GM12878 (cell line): Measurements from ENCODE around the gene TMC6. TPM values are rescaled to one million over a fixed set of nuclear protein-coding genes. Genes with fewer than 3 reads are reported as not detected.

ENCODE experiments used
- CBX5 ChIP-seq: sonication (generic); IDR thresholded peaks from 2 replicates; pipeline ENCODE4 v1.6.1; 2016; ENCODE audit warnings: low read depth, moderate library complexity, mild to moderate bottlenecking, inconsistent platforms
- DPF2 ChIP-seq: fragments of 450-650 bp; IDR thresholded peaks from 2 replicates; pipeline ENCODE4 v1.6.1; 2017; ENCODE audit warnings: mild to moderate bottlenecking
- EED ChIP-seq: sonication (generic); IDR thresholded peaks from 2 replicates; pipeline ENCODE4 v1.6.1; 2016; ENCODE audit warnings: antibody characterized with exemption, low read depth
- ESRRA ChIP-seq: IDR thresholded peaks from 2 replicates; pipeline ENCODE4 v1.6.1; 2012; ENCODE audit warnings: mild to moderate bottlenecking, low read length, improper control_type of control experiment
- EZH2 ChIP-seq: IDR thresholded peaks from 2 replicates; pipeline ENCODE4 v1.6.1; 2012; ENCODE audit warnings: low read depth, mild to moderate bottlenecking, control low read depth, inconsistent platforms, low read length, borderline replicate concordance; ENCODE audit not compliant: control insufficient read depth
- GABPA ChIP-seq: IDR thresholded peaks from 2 replicates; pipeline ENCODE4 v1.6.1; 2014; ENCODE audit warnings: antibody characterized with exemption, low read depth, mild to moderate bottlenecking, inconsistent platforms
- HDAC2 ChIP-seq: fragments of 200-600 bp; sonication (generic); IDR thresholded peaks from 2 replicates; pipeline ENCODE4 v1.6.1; 2017
- IRF3 ChIP-seq: fragments of 450-650 bp; IDR thresholded peaks from 2 replicates; pipeline ENCODE4 v1.6.1; 2014; ENCODE audit warnings: mild to moderate bottlenecking
- IRF4 ChIP-seq: IDR thresholded peaks from 2 replicates; pipeline ENCODE4 v1.6.1; 2011; ENCODE audit warnings: low read depth, low read length
- MYB ChIP-seq: fragments of 150-350 bp; IDR thresholded peaks from 2 replicates; pipeline ENCODE4 v1.6.1; 2014; ENCODE audit warnings: mild to moderate bottlenecking, low read depth, low read length, borderline replicate concordance
- NFYA ChIP-seq: IDR thresholded peaks from 2 replicates; pipeline ENCODE4 v1.6.1; 2011; ENCODE audit warnings: low read depth, mild to moderate bottlenecking, low read length, improper control_type of control experiment, borderline replicate concordance
- RFX5 ChIP-seq: IDR thresholded peaks from 2 replicates; pipeline ENCODE4 v1.6.1; 2011; ENCODE audit warnings: low read depth, low read length, improper control_type of control experiment
- RUNX3 ChIP-seq: IDR thresholded peaks from 2 replicates; pipeline ENCODE4 v1.6.1; 2012; ENCODE audit warnings: low read length, inconsistent platforms
- SP1 ChIP-seq: IDR thresholded peaks from one replicate; pipeline ENCODE4 v1.6.1; 2011; ENCODE audit warnings: low read depth, low read length
- SREBF2 ChIP-seq: IDR thresholded peaks from 2 replicates; pipeline ENCODE4 v1.6.1; 2012; ENCODE audit warnings: mild to moderate bottlenecking, low read length
- SRF ChIP-seq, 2 experiments: IDR thresholded peaks; 2 replicates each; pipeline ENCODE4 v1.6.1; 2011; ENCODE audit warnings: low read depth in 2 of 2, low read length in 2 of 2, mild to moderate bottlenecking in 1 of 2, moderate library complexity in 1 of 2
- ZBED1 ChIP-seq: IDR thresholded peaks from 2 replicates; pipeline ENCODE4 v1.6.1; 2016; ENCODE audit warnings: borderline replicate concordance
- ZNF622 ChIP-seq: fragments of 450-650 bp; IDR thresholded peaks from 2 replicates; pipeline ENCODE4 v1.6.1; 2017; ENCODE audit warnings: mild to moderate bottlenecking, inconsistent platforms
- ZNF687 ChIP-seq: fragments of 450-650 bp; IDR thresholded peaks from 2 replicates; pipeline ENCODE4 v1.6.1; 2017; ENCODE audit warnings: mild to moderate bottlenecking, moderate library complexity
- polyA plus RNA-seq, 11 experiments: library from polyadenylated mRNA; depleted of rRNA in 4 of 11; unstranded in 6 of 11; stranded (reverse) in 5 of 11; fragments of >200 nt; fragmentation: Nextera tagmentation in 4 of 11; fragmentation: Illumina TruSeq in 1 of 11; extraction: Ambion mirVana in 4 of 11; extraction: Trizol in 1 of 11; gene quantifications; 1 replicate in 1 of 11; 2 replicates in 10 of 11; pipeline versions ENCODE4 v1.2.1 to v1.2.3, GENCODE V29; 2011 to 2016; ENCODE audit warnings: inconsistent platforms in 2 of 11, missing spikeins in 2 of 11, low read depth in 1 of 11
- total RNA-seq, 4 experiments: library from RNA; depleted of rRNA in 3 of 4; stranded (reverse); fragments of >200 nt in 3 of 4; fragmentation: Illumina TruSeq in 1 of 4; extraction: Trizol in 1 of 4; gene quantifications; 2 replicates each; pipeline versions ENCODE4 v1.2.1 to v1.2.3, GENCODE V29; 2013 to 2021
- TF ChIP-seq, protein P1 (sequence below): fragments of 450-650 bp; IDR thresholded peaks from 2 replicates; pipeline ENCODE4 v1.6.1; 2017; ENCODE audit warnings: antibody characterized with exemption, mild to moderate bottlenecking, moderate library complexity
- TF ChIP-seq, protein P2 (sequence below): fragments of 450-650 bp; IDR thresholded peaks from 2 replicates; pipeline ENCODE4 v1.6.1; 2016; ENCODE audit warnings: mild to moderate bottlenecking
- TF ChIP-seq, protein P3 (sequence below): fragments of 450-650 bp; IDR thresholded peaks from 2 replicates; pipeline ENCODE4 v1.6.1; 2017; ENCODE audit warnings: borderline replicate concordance

The TMC6 gene
- total and polyA plus RNA-seq, 10 of the 15 experiments (the other 5 are each of a cell fraction or from before 2014, with no cell fraction given), result 1.9 to 232 (median 60.6) TPM

GRCh38 chr17:78144147-78144719 is 15.7 kb upstream of the TMC6 start (continued):
- no peak for TF ChIP-seq ESRRA
- no peak for TF ChIP-seq SRF (IDR thresholded peaks at IDR 0.05; ENCODE audit: low read depth in 2 of 2, low read length in 2 of 2)
- TF ChIP-seq SP1, result no peak
- TF ChIP-seq EED, result peak; percentile 84
- no peak for TF ChIP-seq NFYA
- TF ChIP-seq ZNF622, result no peak
- TF ChIP-seq, protein P1, sequence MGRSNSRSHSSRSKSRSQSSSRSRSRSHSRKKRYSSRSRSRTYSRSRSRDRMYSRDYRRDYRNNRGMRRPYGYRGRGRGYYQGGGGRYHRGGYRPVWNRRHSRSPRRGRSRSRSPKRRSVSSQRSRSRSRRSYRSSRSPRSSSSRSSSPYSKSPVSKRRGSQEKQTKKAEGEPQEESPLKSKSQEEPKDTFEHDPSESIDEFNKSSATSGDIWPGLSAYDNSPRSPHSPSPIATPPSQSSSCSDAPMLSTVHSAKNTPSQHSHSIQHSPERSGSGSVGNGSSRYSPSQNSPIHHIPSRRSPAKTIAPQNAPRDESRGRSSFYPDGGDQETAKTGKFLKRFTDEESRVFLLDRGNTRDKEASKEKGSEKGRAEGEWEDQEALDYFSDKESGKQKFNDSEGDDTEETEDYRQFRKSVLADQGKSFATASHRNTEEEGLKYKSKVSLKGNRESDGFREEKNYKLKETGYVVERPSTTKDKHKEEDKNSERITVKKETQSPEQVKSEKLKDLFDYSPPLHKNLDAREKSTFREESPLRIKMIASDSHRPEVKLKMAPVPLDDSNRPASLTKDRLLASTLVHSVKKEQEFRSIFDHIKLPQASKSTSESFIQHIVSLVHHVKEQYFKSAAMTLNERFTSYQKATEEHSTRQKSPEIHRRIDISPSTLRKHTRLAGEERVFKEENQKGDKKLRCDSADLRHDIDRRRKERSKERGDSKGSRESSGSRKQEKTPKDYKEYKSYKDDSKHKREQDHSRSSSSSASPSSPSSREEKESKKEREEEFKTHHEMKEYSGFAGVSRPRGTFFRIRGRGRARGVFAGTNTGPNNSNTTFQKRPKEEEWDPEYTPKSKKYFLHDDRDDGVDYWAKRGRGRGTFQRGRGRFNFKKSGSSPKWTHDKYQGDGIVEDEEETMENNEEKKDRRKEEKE, result no peak
- no peak for TF ChIP-seq CBX5
- no peak for TF ChIP-seq IRF3
- TF ChIP-seq HDAC2, result no peak
- no peak for TF ChIP-seq GABPA
- no peak for TF ChIP-seq RFX5
- no peak for TF ChIP-seq SREBF2
- no peak for TF ChIP-seq ZBED1
- TF ChIP-seq, protein P2, sequence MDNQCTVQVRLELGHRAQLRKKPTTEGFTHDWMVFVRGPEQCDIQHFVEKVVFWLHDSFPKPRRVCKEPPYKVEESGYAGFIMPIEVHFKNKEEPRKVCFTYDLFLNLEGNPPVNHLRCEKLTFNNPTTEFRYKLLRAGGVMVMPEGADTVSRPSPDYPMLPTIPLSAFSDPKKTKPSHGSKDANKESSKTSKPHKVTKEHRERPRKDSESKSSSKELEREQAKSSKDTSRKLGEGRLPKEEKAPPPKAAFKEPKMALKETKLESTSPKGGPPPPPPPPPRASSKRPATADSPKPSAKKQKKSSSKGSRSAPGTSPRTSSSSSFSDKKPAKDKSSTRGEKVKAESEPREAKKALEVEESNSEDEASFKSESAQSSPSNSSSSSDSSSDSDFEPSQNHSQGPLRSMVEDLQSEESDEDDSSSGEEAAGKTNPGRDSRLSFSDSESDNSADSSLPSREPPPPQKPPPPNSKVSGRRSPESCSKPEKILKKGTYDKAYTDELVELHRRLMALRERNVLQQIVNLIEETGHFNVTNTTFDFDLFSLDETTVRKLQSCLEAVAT, result no peak
- no peak; the same call in none of the 2 replicates for TF ChIP-seq DPF2
- TF ChIP-seq EZH2, result no peak
- TF ChIP-seq RUNX3, result peak; percentile 26
- TF ChIP-seq ZNF687, result peak; percentile 93
- TF ChIP-seq MYB, result no peak
- TF ChIP-seq IRF4, result no peak
- TF ChIP-seq, protein P3, sequence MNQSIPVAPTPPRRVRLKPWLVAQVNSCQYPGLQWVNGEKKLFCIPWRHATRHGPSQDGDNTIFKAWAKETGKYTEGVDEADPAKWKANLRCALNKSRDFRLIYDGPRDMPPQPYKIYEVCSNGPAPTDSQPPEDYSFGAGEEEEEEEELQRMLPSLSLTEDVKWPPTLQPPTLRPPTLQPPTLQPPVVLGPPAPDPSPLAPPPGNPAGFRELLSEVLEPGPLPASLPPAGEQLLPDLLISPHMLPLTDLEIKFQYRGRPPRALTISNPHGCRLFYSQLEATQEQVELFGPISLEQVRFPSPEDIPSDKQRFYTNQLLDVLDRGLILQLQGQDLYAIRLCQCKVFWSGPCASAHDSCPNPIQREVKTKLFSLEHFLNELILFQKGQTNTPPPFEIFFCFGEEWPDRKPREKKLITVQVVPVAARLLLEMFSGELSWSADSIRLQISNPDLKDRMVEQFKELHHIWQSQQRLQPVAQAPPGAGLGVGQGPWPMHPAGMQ, result no peak
